Loucy (cell line): ENCODE data around the gene VAPB.

Experiments used
- H2AFZ ChIP-seq: fragments of 200-600 bp; sonication (generic); 2 replicates; pipeline ENCODE4 v1.6.0; 2016; ENCODE audit warnings: antibody characterized with exemption, mild to moderate bottlenecking, low read length, moderate library complexity
- H3F3A ChIP-seq: fragments of 200-600 bp; 2 replicates; pipeline ENCODE4 v1.6.0; 2016; ENCODE audit warnings: antibody characterized with exemption, low read depth, mild to moderate bottlenecking
- H3K27me3 ChIP-seq: fragments of 200-600 bp; sonication (generic); 2 replicates; pipeline ENCODE4 v1.6.1; 2014; ENCODE audit warnings: low read length, mild to moderate bottlenecking; ENCODE audit not compliant: insufficient read depth, poor library complexity, severe bottlenecking
- H3K36me3 ChIP-seq: fragments of 200-600 bp; sonication (generic); 2 replicates; pipeline ENCODE4 v1.6.1; 2016; ENCODE audit warnings: low read length; ENCODE audit not compliant: insufficient read depth
- H3K4me1 ChIP-seq: fragments of 200-600 bp; sonication (generic); 2 replicates; pipeline ENCODE4 v1.5.1; 2014; ENCODE audit warnings: low read length, mild to moderate bottlenecking; ENCODE audit not compliant: insufficient read depth, poor library complexity, severe bottlenecking
- H3K4me2 ChIP-seq: fragments of 200-600 bp; sonication (generic); 2 replicates; pipeline ENCODE4 v1.6.0; 2014; ENCODE audit warnings: antibody characterized with exemption, low read length, low read depth, mild to moderate bottlenecking; ENCODE audit not compliant: poor library complexity, severe bottlenecking
- H3K4me3 ChIP-seq: fragments of 200-600 bp; sonication (generic); 2 replicates; pipeline ENCODE4 v1.5.1; 2014; ENCODE audit warnings: low read length, mild to moderate bottlenecking, mixed read lengths; ENCODE audit not compliant: poor library complexity, severe bottlenecking
- H3K79me2 ChIP-seq: fragments of 200-600 bp; sonication (generic); 2 replicates; pipeline ENCODE4 v1.6.1; 2014; ENCODE audit warnings: low read length; ENCODE audit not compliant: insufficient read depth
- H3K9ac ChIP-seq: fragments of 200-600 bp; sonication (generic); 2 replicates; pipeline ENCODE4 v1.6.0; 2014; ENCODE audit warnings: mild to moderate bottlenecking, low read depth, low read length, moderate library complexity; ENCODE audit not compliant: poor library complexity, severe bottlenecking
- H3K9me2 ChIP-seq: fragments of 200-600 bp; sonication (generic); replicated peaks from 2 replicates; pipeline ENCODE4 v1.6.1; 2016; ENCODE audit warnings: low read depth, low read length, mixed read lengths
- H3K9me3 ChIP-seq: fragments of 200-600 bp; sonication (generic); 2 replicates; pipeline ENCODE4 v1.6.1; 2014; ENCODE audit warnings: mild to moderate bottlenecking, antibody characterized with exemption, low read length, low read depth; ENCODE audit not compliant: insufficient read depth
- H4K20me1 ChIP-seq: fragments of 200-600 bp; sonication (generic); 2 replicates; pipeline ENCODE4 v1.6.0; 2014; ENCODE audit warnings: antibody characterized with exemption, low read length, mild to moderate bottlenecking; ENCODE audit not compliant: insufficient read depth, poor library complexity, severe bottlenecking
- EZH2phosphoT487 ChIP-seq: fragments of 200-600 bp; IDR thresholded peaks from 2 replicates; pipeline ENCODE4 v1.6.1; 2018; ENCODE audit warnings: antibody characterized with exemption, mild to moderate bottlenecking, moderate library complexity, borderline replicate concordance
- TF ChIP-seq, protein P1 (sequence below): fragments of 200-600 bp; sonication (generic); conservative IDR thresholded peaks from 2 replicates; pipeline ENCODE4 v1.5.1; 2014; ENCODE audit warnings: mild to moderate bottlenecking, antibody characterized with exemption, low read length

The VAPB gene

DNA sequence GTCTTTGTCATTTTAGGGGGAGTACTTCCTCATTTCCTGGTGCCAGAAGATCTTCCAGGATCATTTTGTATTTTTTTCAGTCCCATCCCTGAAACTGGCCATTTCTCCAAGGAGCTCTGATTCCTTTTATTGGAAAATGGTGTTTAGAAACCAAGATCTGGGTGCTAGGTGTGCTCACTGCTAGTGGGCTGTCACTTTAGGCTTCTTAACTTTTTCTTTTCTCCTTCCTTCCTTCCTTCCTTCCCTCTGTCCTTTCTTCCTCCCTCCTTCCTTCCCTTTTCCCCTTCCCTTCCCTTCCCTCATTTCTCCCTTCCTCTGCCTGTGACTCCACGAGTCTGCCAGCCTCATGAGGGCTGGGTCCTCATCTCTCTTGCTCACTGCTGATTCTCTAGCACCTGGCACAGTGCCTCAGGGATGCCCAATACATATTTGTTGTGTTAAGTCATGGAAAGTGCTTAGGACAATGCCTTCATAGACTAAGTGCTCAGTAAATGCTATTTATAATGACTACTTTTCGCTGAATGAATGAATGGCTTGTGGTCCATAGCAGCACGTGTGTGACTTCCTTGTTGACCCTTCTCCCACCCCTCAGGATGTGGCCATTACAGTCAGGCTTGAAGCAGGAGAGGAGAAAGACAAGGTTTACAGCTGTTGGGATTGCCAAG, 89.2 kb downstream of the VAPB start:
- H3F3A ChIP-seq = no peaks in the 10 kb centered on the region
- no peak overlapping the region for H3K4me3 ChIP-seq
- H3K9me2 ChIP-seq = no peaks in the 10 kb centered on the region
- H3K27me3 ChIP-seq = no peaks in the 10 kb centered on the region
- no peaks in the 10 kb centered on the region for H4K20me1 ChIP-seq
- H3K4me2 ChIP-seq = no peak overlapping the region
- H3K79me2 ChIP-seq = no peaks in the 10 kb centered on the region
- no peak for TF ChIP-seq EZH2phosphoT487
- TF ChIP-seq, protein P1, sequence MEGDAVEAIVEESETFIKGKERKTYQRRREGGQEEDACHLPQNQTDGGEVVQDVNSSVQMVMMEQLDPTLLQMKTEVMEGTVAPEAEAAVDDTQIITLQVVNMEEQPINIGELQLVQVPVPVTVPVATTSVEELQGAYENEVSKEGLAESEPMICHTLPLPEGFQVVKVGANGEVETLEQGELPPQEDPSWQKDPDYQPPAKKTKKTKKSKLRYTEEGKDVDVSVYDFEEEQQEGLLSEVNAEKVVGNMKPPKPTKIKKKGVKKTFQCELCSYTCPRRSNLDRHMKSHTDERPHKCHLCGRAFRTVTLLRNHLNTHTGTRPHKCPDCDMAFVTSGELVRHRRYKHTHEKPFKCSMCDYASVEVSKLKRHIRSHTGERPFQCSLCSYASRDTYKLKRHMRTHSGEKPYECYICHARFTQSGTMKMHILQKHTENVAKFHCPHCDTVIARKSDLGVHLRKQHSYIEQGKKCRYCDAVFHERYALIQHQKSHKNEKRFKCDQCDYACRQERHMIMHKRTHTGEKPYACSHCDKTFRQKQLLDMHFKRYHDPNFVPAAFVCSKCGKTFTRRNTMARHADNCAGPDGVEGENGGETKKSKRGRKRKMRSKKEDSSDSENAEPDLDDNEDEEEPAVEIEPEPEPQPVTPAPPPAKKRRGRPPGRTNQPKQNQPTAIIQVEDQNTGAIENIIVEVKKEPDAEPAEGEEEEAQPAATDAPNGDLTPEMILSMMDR = no peak
- H2AFZ ChIP-seq = no peak overlapping the region
- H3K36me3 ChIP-seq = no peaks in the 10 kb centered on the region
- H3K9me3 ChIP-seq = no peaks in the 10 kb centered on the region
- no peaks in the 10 kb centered on the region for H3K4me1 ChIP-seq
- H3K9ac ChIP-seq = no peak overlapping the region

DNA sequence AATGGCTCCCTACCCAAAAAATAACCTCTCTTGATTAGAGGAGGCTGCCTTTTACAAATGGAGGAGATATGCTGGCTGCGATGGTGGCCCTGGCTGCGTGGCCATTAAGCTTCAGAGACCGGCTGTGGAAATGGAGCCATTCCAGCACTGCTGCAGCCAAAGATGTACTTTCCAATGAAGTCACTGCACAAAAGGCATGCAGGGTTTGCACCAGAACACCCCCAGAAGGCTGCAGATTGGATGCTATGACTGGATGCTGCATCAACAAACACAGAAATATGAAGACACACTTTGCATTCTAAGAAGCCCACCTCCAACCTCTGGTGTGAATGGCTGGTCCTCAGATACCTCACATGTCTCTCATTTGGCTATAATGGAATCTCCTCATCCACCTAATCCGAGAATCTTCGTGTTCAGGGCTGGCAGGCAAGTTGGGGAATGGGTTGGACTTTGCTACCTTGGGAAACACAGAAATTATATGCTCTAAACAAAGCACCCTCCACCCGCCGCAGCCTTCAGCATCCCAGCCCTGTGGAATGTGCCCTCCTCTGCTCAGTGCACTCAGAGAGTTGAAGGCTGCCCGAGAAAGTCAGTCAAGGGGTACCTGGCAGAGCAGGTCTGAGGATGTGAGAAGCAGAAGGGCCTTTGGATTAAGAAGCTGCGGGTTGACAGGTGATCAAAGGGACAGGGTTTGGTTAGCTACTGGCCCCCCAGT, 90.9 kb downstream of the VAPB start:
- H3K27me3 ChIP-seq = no peaks in the 10 kb centered on the region
- TF ChIP-seq, protein P1 = no peak
- no peaks in the 10 kb centered on the region for H3K9me3 ChIP-seq
- H3K4me3 ChIP-seq = no peak overlapping the region
- H4K20me1 ChIP-seq = no peaks in the 10 kb centered on the region
- H3K4me1 ChIP-seq = no peaks in the 10 kb centered on the region
- H3F3A ChIP-seq = no peaks in the 10 kb centered on the region
- H3K9me2 ChIP-seq = no peaks in the 10 kb centered on the region
- H3K36me3 ChIP-seq = no peaks in the 10 kb centered on the region
- H3K4me2 ChIP-seq = no peak overlapping the region
- H3K9ac ChIP-seq = no peak overlapping the region
- H2AFZ ChIP-seq = no peak overlapping the region
- no peaks in the 10 kb centered on the region for H3K79me2 ChIP-seq

DNA sequence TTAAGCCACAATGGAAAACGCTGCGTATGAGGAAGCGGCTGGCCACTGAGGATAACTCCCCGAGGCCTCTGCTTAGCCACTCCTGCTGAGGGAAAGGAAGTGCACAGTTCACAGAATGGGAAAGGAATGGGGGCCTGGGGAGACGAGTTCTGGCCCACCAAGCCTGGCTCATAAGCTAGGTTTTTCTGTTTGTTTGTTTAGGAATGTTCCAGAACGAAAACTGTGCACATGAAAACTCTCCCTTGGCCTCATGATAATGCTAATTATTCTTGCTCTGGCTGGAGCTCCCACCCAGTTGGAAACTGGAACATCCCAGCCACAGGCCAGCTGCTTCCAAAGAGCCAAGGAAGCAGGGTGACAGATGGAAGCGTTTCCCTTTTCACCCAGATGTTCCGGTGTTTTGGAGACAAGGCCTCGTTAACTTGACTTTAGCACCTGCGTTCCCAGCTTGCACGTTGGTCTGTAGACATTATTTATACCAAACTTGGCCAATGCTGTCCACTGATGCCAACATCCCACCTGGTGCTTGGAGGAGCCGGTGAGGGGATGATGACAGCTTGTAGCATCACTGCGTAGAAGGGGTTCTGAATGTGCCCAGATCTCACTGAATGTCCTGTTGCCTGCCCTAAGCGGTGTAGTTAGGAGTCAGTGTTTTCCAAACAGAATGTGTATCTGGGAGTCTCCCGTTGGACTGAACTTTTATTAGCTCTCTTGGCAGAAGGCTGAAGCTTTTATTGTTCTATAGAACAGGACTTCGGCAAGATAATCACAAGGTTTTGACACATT, 91.7 kb downstream of the VAPB start:
- H4K20me1 ChIP-seq = no peaks in the 10 kb centered on the region

More for the DNA sequence above, 91.7 kb downstream of the VAPB start:
- TF ChIP-seq, protein P1 = no peak
- no peak for TF ChIP-seq EZH2phosphoT487
- Histone ChIP-seq H3K4me1 (no peaks in the 10 kb centered on the region), H3K9me3 (0 out of 2 replicates have a peak, but pooled peaks cover under 1% of the 10 kb centered on the region), H3K79me2 (no peaks in the 10 kb centered on the region), H3K9ac (no peak overlapping the region), H3K4me2 (no peak overlapping the region), H2AFZ (no peak overlapping the region), H3F3A (no peaks in the 10 kb centered on the region), H3K4me3 (no peak overlapping the region), H3K9me2 (no peaks in the 10 kb centered on the region), H3K27me3 (peaks cover 1% of the 10 kb centered on the region), H3K36me3 (no peaks in the 10 kb centered on the region)
